SK-N-SH treated with all-trans-retinoic acid at 6 μM for 48 hours (cell line): Measurements from ENCODE around the gene AHSG.

Experiments used
- ARNTL ChIP-seq: fragments of 450-650 bp; formaldehyde crosslinking; IDR thresholded peaks from 2 replicates; pipeline ENCODE4 v1.5.0; 2020; ENCODE audit warnings: low read depth, mild to moderate bottlenecking, moderate library complexity, borderline replicate concordance
- CSDC2 ChIP-seq: fragments of 250-450 bp; sonication (Bioruptor Pico); IDR thresholded peaks from 2 replicates; pipeline ENCODE4 v1.5.0; 2020; ENCODE audit warnings: mild to moderate bottlenecking, moderate library complexity
- GLIS3 ChIP-seq: fragments of 250-450 bp; sonication (Bioruptor Pico); IDR thresholded peaks from 2 replicates; pipeline ENCODE4 v1.5.0; 2020; ENCODE audit warnings: mild to moderate bottlenecking, moderate library complexity
- PATZ1 ChIP-seq: fragments of 250-450 bp; sonication (Bioruptor Pico); IDR thresholded peaks from 2 replicates; pipeline ENCODE4 v1.8.0; 2020; ENCODE audit warnings: mild to moderate bottlenecking, moderate library complexity, borderline replicate concordance
- RARB ChIP-seq: fragments of 250-450 bp; sonication (Bioruptor Pico); IDR thresholded peaks from 2 replicates; pipeline ENCODE4 v1.8.0; 2021; ENCODE audit warnings: mild to moderate bottlenecking, moderate library complexity
- SNAI2 ChIP-seq: fragments of 250-450 bp; sonication (Bioruptor Pico); IDR thresholded peaks from 2 replicates; pipeline ENCODE4 v1.5.0; 2020; ENCODE audit warnings: mild to moderate bottlenecking, moderate library complexity
- ZFP3 ChIP-seq: fragments of 250-450 bp; sonication (Bioruptor Pico); IDR thresholded peaks from 2 replicates; pipeline ENCODE4 v1.5.0; 2020; ENCODE audit warnings: mild to moderate bottlenecking, moderate library complexity
- ZNF70 ChIP-seq: fragments of 450-650 bp; formaldehyde crosslinking; IDR thresholded peaks from 2 replicates; pipeline ENCODE4 v1.5.0; 2020; ENCODE audit warnings: mild to moderate bottlenecking, moderate library complexity
- TF ChIP-seq, protein P1 (sequence below): fragments of 250-450 bp; sonication (Bioruptor Pico); IDR thresholded peaks from 2 replicates; pipeline ENCODE4 v1.8.0; 2021; ENCODE audit warnings: low read depth, mild to moderate bottlenecking, moderate library complexity, borderline replicate concordance

GRCh38 chr3:186600896-186601295 lies 12.0 kb upstream of the AHSG start:
- TF ChIP-seq ZFP3 (no peak), PATZ1 (CRISPR knock-in tag) (no peak), GLIS3 (CRISPR knock-in tag) (no peak), ARNTL (CRISPR knock-in tag) (no peak), SNAI2 (no peak), RARB (CRISPR knock-in tag) (no peak), ZNF70 (no peak), CSDC2 (CRISPR knock-in tag) (no peak)
- TF ChIP-seq, protein P1, sequence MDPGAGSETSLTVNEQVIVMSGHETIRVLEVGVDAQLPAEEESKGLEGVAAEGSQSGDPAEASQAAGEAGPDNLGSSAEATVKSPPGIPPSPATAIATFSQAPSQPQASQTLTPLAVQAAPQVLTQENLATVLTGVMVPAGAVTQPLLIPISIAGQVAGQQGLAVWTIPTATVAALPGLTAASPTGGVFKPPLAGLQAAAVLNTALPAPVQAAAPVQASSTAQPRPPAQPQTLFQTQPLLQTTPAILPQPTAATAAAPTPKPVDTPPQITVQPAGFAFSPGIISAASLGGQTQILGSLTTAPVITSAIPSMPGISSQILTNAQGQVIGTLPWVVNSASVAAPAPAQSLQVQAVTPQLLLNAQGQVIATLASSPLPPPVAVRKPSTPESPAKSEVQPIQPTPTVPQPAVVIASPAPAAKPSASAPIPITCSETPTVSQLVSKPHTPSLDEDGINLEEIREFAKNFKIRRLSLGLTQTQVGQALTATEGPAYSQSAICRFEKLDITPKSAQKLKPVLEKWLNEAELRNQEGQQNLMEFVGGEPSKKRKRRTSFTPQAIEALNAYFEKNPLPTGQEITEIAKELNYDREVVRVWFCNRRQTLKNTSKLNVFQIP (CRISPR knock-in tag): no peak
